ENCODE data around the gene AGBL4. TPM values are rescaled to one million over a fixed set of nuclear protein-coding genes. Genes with fewer than 3 reads are reported as not detected.

The AGBL4 gene
- total and polyA plus RNA-seq, 11 donors: 0.40 to 1.4 (median 0.54) TPM; not detected in 3

DNA sequence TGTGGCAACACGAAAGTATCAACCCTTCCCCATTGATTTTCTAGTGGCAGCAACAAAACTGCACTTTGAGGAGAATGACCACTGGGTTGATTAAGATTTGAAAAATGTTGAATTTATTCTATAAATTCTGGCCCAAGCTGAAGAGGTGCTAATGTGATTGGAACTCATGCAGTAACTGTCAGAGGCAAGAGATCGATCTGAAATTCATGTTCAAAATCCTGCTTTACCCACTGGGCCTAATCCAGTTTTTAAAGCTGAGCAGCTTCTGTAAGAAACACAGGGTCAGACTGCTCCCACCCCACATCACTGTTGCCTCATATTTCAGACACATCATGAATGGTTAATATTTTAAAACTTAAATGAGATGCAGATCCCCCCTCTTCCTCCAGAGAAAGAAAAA lies 629.6 kb downstream of the AGBL4 start:
- ATAC-seq: no peak
- WGBS, 4 donors: 80 to 93% (median 88%) methylated on average over 2 of the region's 2 CpGs
- no peak overlapping the region for H3K4me3 ChIP-seq
- TF ChIP-seq, protein P1, sequence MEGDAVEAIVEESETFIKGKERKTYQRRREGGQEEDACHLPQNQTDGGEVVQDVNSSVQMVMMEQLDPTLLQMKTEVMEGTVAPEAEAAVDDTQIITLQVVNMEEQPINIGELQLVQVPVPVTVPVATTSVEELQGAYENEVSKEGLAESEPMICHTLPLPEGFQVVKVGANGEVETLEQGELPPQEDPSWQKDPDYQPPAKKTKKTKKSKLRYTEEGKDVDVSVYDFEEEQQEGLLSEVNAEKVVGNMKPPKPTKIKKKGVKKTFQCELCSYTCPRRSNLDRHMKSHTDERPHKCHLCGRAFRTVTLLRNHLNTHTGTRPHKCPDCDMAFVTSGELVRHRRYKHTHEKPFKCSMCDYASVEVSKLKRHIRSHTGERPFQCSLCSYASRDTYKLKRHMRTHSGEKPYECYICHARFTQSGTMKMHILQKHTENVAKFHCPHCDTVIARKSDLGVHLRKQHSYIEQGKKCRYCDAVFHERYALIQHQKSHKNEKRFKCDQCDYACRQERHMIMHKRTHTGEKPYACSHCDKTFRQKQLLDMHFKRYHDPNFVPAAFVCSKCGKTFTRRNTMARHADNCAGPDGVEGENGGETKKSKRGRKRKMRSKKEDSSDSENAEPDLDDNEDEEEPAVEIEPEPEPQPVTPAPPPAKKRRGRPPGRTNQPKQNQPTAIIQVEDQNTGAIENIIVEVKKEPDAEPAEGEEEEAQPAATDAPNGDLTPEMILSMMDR (IDR thresholded peaks at IDR 0.05): no peak
- no peak for TF ChIP-seq POLR2A (IDR thresholded peaks at IDR 0.05)
- no peaks in the 10 kb centered on the region for H3K36me3 ChIP-seq
- no peaks in the 10 kb centered on the region for H3K27me3 ChIP-seq
- DNase-seq: no peak
- intact Hi-C loops (cut with DNase I): no loop called here
- H3K4me1 ChIP-seq: no peaks in the 10 kb centered on the region
- H3K27ac ChIP-seq: no peak overlapping the region
- H3K9me3 ChIP-seq: peaks cover 0 to under 1% (median 0%) of the 10 kb centered on the region in 12 donors

DNA sequence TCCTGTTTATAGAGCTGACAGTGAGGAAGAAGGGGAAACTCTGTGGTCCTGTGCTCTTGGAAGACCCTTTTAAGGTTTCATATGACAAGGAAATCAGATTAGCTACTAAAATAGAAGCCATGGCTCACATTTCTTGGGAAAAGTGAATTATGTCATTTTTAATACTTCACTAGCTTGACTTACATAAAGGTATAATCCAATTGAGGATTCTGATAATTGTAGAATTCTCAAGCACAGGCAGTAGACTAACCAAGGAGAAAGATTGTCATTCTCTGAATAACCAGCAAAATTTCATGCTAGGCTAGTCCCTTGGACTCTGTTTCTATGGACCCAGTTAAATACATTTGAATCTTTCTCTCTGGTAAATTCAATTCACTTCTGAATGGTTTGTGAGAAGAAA lies 634.1 kb downstream of the AGBL4 start:
- DNase-seq: no peak
- TF ChIP-seq, protein P1 (IDR thresholded peaks at IDR 0.05): no peak
- TF ChIP-seq POLR2A (IDR thresholded peaks at IDR 0.05): no peak
- Histone ChIP-seq H3K4me1 (no peaks in the 10 kb centered on the region), H3K27me3 (no peaks in the 10 kb centered on the region), H3K27ac (no peak overlapping the region), H3K4me3 (no peak overlapping the region), H3K9me3 (no peaks in the 10 kb centered on the region), H3K36me3 (no peaks in the 10 kb centered on the region)
- intact Hi-C loops (cut with DNase I): no loop called here
- ATAC-seq: no peak

DNA sequence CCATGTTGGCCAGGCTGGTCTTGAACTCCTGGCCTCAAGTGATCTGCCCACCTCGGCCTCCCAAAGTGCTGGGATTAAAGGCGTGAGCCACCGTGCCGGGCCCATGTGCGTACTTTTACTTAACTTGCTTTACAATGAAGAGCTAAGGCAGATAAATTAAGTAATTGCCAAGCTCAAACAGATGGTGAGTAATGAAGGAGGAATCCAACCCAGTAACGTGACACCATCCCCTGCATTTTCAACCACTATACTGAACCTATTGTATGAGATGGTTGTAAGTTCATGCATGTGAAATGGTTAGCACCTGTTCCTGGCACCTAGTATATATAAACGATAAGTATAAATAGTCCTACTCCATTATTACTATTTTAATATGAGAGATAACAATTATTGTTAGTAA lies 659.1 kb downstream of the AGBL4 start:
- TF ChIP-seq, protein P1 (IDR thresholded peaks at IDR 0.05): no peak
- TF ChIP-seq POLR2A (IDR thresholded peaks at IDR 0.05): no peak
- H3K4me3 ChIP-seq: no peak overlapping the region
- ATAC-seq (no peak), DNase-seq (no peak)
- H3K27ac ChIP-seq: no peak overlapping the region
- no peaks in the 10 kb centered on the region for H3K4me1 ChIP-seq
- H3K9me3 ChIP-seq: no peaks in the 10 kb centered on the region
- intact Hi-C loops (cut with DNase I): no loop called here
- H3K36me3 ChIP-seq: no peaks in the 10 kb centered on the region
- WGBS, 4 donors: 81 to 87% (median 84%) methylated on average over 7 of the region's 7 CpGs
- no peaks in the 10 kb centered on the region for H3K27me3 ChIP-seq

DNA sequence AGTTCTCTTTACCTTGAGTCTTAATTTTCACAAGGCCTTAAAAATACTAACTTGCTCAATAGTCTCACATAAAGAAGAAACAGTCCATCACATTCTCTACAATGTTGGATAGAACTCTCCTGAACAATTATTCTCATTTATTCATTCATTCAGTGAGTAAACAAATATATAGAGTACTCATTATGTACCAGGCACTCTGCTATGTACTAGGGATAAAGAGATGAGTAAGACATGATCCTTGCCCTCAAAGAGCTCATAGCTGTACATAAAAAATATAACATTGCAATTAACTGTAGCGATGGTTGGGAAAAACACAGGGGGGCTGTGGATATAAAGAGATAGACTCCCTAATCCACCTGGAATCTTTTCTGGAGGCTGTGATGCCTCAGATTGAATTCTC lies 660.1 kb downstream of the AGBL4 start:
- no peak overlapping the region for H3K4me3 ChIP-seq
- ATAC-seq (no peak), DNase-seq (no peak)
- no peaks in the 10 kb centered on the region for H3K27me3 ChIP-seq
- no peaks in the 10 kb centered on the region for H3K9me3 ChIP-seq
- TF ChIP-seq, protein P1 (IDR thresholded peaks at IDR 0.05): no peak
- TF ChIP-seq POLR2A (IDR thresholded peaks at IDR 0.05): no peak
- no peaks in the 10 kb centered on the region for H3K36me3 ChIP-seq
- H3K4me1 ChIP-seq: no peaks in the 10 kb centered on the region
- intact Hi-C loops (cut with DNase I): no loop called here
- whole genome bisulfite sequencing, 4 donors: 52 to 97% (median 70%) methylated on average over 1 of the region's 1 CpG
- no peak overlapping the region for H3K27ac ChIP-seq

All from heart left ventricle (tissue), 16 donors.